HG02840 (cell line): ENCODE results near the gene GNA15.
"Not testable (repeated sequence)": the region's sequence is repeated elsewhere in the genome, so short reads cannot be mapped to it uniquely, and the experiment has no call there.

ENCODE experiments used
- ATAC-seq: cut with Tn5 transposase; IDR thresholded peaks from one replicate; pipeline ENCODE4 v1.9.1; 2021; ENCODE audit warnings: mild to moderate bottlenecking, moderate library complexity, moderate number of reproducible peaks; ENCODE audit not compliant: unreplicated experiment, low FRiP score

GNA15 gene

GRCh38 chr19:3135961-3136683, at the start of gene GNA15:
TSS of gene GNA15 (plus strand) at chr19:3136033. CDS start at chr19:3136451, 418 bp downstream.
- no peak for ATAC-seq

- no peak for ATAC-seq
Observed at GRCh38 chr19:3087769-3088168, 48.1 kb upstream of the GNA15 start.

GRCh38 chr19:3089299-3089855, 46.5 kb upstream of the GNA15 start:
- ATAC-seq: not testable (repeated sequence)

GRCh38 chr19:3094601-3095440, 41.0 kb upstream of the GNA15 start:
- ATAC-seq: peak; percentile 24

- ATAC-seq: no peak
Observed at GRCh38 chr19:3095441-3096191, 40.2 kb upstream of the GNA15 start.

- no peak for ATAC-seq
Observed at GRCh38 chr19:3096267-3096901, 39.4 kb upstream of the GNA15 start.

- ATAC-seq: no peak
Observed at GRCh38 chr19:3096902-3097326, 38.9 kb upstream of the GNA15 start.

- no peak for ATAC-seq
Observed at GRCh38 chr19:3097442-3097871, 38.4 kb upstream of the GNA15 start.

- ATAC-seq: no peak
Observed at GRCh38 chr19:3098141-3098514, 37.7 kb upstream of the GNA15 start.

- ATAC-seq: no peak
Observed at GRCh38 chr19:3098515-3099346, 37.1 kb upstream of the GNA15 start.

- ATAC-seq: no peak
Observed at GRCh38 chr19:3099347-3100145, 36.3 kb upstream of the GNA15 start.

- no peak for ATAC-seq
Observed at GRCh38 chr19:3100331-3100730, 35.5 kb upstream of the GNA15 start.

- no peak for ATAC-seq
Observed at GRCh38 chr19:3100747-3101730, 34.8 kb upstream of the GNA15 start.

GRCh38 chr19:3102239-3103140, 33.3 kb upstream of the GNA15 start:
- no peak for ATAC-seq

GRCh38 chr19:3104708-3104983, 31.2 kb upstream of the GNA15 start:
- ATAC-seq: no peak

- no peak for ATAC-seq
Observed at GRCh38 chr19:3105641-3106508, 30.0 kb upstream of the GNA15 start.
